ENCODE results near the gene GNG2. TPM values are rescaled to one million over a fixed set of nuclear protein-coding genes. Genes with fewer than 3 reads are reported as not detected.

GNG2 gene
- total and polyA plus RNA-seq, 2 experiments from 2014 or later = 9.9 to 14.8 TPM

- no peaks in the 10 kb centered on the region for H3K9me2 ChIP-seq (ENCODE audit: insufficient read depth)
- H3K9me3 Mint-ChIP-seq = peaks cover 27% of the 10 kb centered on the region
- H3K27me3 ChIP-seq (ENCODE audit: insufficient read depth) = no peaks in the 10 kb centered on the region
- no peak overlapping the region for H3K27ac Mint-ChIP-seq
- no peaks in the 10 kb centered on the region for H3K36me3 ChIP-seq (ENCODE audit: insufficient read depth)
- no peaks in the 10 kb centered on the region for H3F3A ChIP-seq (replicated peaks; ENCODE audit: low read depth)
- ATAC-seq = no peak
- H3K4me1 ChIP-seq (ENCODE audit: insufficient read depth) = no peaks in the 10 kb centered on the region
- H2AFZ ChIP-seq = no peak overlapping the region
- H3K4me3 Mint-ChIP-seq = no peak overlapping the region
- H3K4me2 ChIP-seq = no peak overlapping the region
- no peaks in the 10 kb centered on the region for H3K79me2 ChIP-seq (replicated peaks; ENCODE audit: insufficient read depth)
- H4K20me1 ChIP-seq (replicated peaks; ENCODE audit: insufficient read depth) = no peaks in the 10 kb centered on the region
- H3K27me3 Mint-ChIP-seq (ENCODE audit: insufficient read depth, low read depth, poor library complexity) = peaks cover 3% of the 10 kb centered on the region
- H3K4me3 ChIP-seq = no peak overlapping the region
- DNase-seq (ENCODE audit: low spot score) = no peak
- H3K36me3 Mint-ChIP-seq (ENCODE audit: low read depth) = peaks cover 29% of the 10 kb centered on the region
- H3K27ac ChIP-seq (ENCODE audit: low read depth) = no peak overlapping the region
- TF ChIP-seq CREB1 (CRISPR knock-in tag; IDR thresholded peaks at IDR 0.05; ENCODE audit: low read depth) (no peak), ZNF114 (CRISPR knock-in tag; IDR thresholded peaks at IDR 0.05) (no peak), STAT1 (IDR thresholded peaks at IDR 0.05; ENCODE audit: unreplicated experiment) (no peak), EZH2phosphoT487 (IDR thresholded peaks at IDR 0.05; ENCODE audit: unreplicated experiment) (no peak), EZH2 (IDR thresholded peaks at IDR 0.05; ENCODE audit: low read depth, unreplicated experiment) (no peak), ZNF331 (CRISPR knock-in tag; IDR thresholded peaks at IDR 0.05; ENCODE audit: low read depth) (no peak), NANOG (IDR thresholded peaks at IDR 0.05; ENCODE audit: borderline replicate concordance) (no peak), POLR2AphosphoS5 (IDR thresholded peaks at IDR 0.05; ENCODE audit: low read depth) (no peak), JUNB (IDR thresholded peaks at IDR 0.05; ENCODE audit: unreplicated experiment) (no peak), REST (IDR thresholded peaks at IDR 0.05; ENCODE audit: unreplicated experiment) (no peak)
- TF ChIP-seq, protein P1, sequence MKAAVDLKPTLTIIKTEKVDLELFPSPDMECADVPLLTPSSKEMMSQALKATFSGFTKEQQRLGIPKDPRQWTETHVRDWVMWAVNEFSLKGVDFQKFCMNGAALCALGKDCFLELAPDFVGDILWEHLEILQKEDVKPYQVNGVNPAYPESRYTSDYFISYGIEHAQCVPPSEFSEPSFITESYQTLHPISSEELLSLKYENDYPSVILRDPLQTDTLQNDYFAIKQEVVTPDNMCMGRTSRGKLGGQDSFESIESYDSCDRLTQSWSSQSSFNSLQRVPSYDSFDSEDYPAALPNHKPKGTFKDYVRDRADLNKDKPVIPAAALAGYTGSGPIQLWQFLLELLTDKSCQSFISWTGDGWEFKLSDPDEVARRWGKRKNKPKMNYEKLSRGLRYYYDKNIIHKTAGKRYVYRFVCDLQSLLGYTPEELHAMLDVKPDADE (IDR thresholded peaks at IDR 0.05) = no peak
- TF ChIP-seq, protein P2, sequence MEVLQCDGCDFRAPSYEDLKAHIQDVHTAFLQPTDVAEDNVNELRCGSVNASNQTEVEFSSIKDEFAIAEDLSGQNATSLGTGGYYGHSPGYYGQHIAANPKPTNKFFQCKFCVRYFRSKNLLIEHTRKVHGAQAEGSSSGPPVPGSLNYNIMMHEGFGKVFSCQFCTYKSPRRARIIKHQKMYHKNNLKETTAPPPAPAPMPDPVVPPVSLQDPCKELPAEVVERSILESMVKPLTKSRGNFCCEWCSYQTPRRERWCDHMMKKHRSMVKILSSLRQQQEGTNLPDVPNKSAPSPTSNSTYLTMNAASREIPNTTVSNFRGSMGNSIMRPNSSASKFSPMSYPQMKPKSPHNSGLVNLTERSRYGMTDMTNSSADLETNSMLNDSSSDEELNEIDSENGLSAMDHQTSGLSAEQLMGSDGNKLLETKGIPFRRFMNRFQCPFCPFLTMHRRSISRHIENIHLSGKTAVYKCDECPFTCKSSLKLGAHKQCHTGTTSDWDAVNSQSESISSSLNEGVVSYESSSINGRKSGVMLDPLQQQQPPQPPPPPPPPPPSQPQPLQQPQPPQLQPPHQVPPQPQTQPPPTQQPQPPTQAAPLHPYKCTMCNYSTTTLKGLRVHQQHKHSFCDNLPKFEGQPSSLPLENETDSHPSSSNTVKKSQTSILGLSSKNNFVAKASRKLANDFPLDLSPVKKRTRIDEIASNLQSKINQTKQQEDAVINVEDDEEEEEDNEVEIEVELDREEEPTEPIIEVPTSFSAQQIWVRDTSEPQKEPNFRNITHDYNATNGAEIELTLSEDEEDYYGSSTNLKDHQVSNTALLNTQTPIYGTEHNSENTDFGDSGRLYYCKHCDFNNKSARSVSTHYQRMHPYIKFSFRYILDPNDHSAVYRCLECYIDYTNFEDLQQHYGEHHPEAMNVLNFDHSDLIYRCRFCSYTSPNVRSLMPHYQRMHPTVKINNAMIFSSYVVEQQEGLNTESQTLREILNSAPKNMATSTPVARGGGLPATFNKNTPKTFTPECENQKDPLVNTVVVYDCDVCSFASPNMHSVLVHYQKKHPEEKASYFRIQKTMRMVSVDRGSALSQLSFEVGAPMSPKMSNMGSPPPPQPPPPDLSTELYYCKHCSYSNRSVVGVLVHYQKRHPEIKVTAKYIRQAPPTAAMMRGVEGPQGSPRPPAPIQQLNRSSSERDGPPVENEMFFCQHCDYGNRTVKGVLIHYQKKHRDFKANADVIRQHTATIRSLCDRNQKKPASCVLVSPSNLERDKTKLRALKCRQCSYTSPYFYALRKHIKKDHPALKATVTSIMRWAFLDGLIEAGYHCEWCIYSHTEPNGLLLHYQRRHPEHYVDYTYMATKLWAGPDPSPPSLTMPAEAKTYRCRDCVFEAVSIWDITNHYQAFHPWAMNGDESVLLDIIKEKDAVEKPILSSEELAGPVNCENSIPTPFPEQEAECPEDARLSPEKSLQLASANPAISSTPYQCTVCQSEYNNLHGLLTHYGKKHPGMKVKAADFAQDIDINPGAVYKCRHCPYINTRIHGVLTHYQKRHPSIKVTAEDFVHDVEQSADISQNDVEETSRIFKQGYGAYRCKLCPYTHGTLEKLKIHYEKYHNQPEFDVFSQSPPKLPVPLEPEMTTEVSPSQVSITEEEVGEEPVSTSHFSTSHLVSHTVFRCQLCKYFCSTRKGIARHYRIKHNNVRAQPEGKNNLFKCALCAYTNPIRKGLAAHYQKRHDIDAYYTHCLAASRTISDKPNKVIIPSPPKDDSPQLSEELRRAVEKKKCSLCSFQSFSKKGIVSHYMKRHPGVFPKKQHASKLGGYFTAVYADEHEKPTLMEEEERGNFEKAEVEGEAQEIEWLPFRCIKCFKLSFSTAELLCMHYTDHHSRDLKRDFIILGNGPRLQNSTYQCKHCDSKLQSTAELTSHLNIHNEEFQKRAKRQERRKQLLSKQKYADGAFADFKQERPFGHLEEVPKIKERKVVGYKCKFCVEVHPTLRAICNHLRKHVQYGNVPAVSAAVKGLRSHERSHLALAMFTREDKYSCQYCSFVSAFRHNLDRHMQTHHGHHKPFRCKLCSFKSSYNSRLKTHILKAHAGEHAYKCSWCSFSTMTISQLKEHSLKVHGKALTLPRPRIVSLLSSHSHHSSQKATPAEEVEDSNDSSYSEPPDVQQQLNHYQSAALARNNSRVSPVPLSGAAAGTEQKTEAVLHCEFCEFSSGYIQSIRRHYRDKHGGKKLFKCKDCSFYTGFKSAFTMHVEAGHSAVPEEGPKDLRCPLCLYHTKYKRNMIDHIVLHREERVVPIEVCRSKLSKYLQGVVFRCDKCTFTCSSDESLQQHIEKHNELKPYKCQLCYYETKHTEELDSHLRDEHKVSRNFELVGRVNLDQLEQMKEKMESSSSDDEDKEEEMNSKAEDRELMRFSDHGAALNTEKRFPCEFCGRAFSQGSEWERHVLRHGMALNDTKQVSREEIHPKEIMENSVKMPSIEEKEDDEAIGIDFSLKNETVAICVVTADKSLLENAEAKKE (CRISPR knock-in tag; IDR thresholded peaks at IDR 0.05) = no peak
- TF ChIP-seq, protein P3, sequence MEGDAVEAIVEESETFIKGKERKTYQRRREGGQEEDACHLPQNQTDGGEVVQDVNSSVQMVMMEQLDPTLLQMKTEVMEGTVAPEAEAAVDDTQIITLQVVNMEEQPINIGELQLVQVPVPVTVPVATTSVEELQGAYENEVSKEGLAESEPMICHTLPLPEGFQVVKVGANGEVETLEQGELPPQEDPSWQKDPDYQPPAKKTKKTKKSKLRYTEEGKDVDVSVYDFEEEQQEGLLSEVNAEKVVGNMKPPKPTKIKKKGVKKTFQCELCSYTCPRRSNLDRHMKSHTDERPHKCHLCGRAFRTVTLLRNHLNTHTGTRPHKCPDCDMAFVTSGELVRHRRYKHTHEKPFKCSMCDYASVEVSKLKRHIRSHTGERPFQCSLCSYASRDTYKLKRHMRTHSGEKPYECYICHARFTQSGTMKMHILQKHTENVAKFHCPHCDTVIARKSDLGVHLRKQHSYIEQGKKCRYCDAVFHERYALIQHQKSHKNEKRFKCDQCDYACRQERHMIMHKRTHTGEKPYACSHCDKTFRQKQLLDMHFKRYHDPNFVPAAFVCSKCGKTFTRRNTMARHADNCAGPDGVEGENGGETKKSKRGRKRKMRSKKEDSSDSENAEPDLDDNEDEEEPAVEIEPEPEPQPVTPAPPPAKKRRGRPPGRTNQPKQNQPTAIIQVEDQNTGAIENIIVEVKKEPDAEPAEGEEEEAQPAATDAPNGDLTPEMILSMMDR (conservative IDR thresholded peaks at IDR 0.05; ENCODE audit: low read depth in 2 of 2) = no peak
- peaks cover 5% of the 10 kb centered on the region for H3K4me1 Mint-ChIP-seq
Observed at GRCh38 chr14:51960866-51961265, 100.5 kb downstream of the GNG2 start.
